HG03354 (cell line): Measurements from ENCODE around the gene RELL2.
A peak's percentile ranks its signal among the peaks of the same experiment; 100 is the strongest.

Experiments
- ATAC-seq: cut with Tn5 transposase; IDR thresholded peaks from one replicate; pipeline ENCODE4 v1.9.1; 2021; ENCODE audit warnings: mild to moderate bottlenecking; ENCODE audit not compliant: unreplicated experiment, poor library complexity, severe bottlenecking

Gene RELL2

DNA sequence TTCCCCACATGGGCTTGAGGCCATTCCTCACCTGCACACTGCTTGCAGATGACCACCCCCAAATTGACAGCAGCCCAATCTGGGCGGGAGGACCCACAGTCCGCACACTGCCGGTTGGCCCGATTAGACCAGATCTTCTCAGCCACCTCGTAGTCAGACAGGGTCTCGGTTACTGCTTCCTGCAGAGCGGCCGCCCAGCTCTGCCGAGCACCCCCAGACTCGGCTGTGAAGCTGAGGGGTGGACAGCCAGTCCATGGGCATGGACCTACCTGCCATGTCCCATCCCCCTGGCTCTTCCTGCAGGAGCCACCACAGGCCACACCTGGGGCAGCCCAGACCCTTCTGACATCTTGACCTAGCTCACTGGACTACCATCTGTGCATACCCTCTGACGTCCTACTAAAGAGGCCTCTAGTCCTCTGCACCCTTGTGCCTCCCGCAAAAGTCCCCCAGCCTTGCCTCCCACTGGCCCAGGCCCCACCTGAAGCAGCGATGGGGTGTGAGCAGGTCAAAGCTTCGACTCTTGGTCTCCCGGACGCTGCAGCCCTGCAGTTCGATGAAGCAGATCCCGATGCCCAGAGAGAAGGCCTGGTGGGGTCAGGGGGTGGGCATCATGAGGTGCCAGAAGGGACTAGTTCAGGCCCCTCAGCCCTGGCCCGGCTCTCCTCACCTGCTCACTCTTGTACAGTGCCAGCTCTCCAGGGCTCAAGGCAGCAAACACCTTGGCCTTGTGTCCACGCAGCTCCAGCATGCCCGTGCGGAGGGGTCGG is 35.5 kb downstream of the RELL2 start:
- no peak for ATAC-seq

- ATAC-seq = no peak
Measured at GRCh38 chr5:141672841-141673813, 36.3 kb downstream of the RELL2 start.

DNA sequence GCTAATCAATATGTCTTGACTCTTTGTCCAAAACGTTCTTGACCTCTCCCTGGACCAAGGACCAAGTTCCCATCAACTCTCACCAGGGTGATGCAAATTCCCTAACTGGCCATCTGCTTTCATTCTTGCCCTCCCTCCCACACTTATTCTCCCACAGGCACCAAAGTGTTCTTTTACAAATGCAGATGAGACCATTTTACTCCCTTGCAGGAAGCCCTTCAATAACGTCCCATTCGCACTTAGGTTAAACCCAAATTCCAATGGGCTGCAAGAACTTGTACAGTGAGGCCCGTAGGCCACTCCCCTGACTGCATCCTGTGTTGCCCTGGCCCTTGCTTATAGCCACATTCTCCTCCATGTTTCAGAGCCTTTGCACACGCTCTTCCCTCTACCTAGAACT is 38.0 kb downstream of the RELL2 start:
- no peak for ATAC-seq

GRCh38 chr5:141675672-141676071 is 38.9 kb downstream of the RELL2 start:
- ATAC-seq = no peak

DNA sequence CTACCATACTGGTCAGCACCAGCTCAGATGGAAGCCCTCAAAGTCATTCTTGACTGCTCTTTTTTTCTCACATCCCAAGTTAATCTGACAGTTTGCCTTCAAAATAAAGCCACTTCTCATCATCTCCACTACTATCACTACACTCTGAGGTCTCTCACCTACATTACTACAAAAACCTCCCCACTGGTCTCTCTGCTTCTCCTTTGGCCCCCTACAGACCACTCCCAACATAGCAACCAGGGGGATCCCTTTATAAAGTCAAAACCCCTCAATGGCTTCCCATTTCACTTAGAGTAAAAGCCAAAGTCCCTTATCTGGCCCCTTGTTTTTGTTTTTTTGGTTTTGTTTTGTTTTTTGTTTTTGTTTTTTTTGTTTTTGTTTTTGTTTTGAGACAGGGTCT is 40.6 kb downstream of the RELL2 start:
- ATAC-seq = peak; percentile 56

GRCh38 chr5:141680178-141680577 is 43.4 kb downstream of the RELL2 start:
- no peak for ATAC-seq

DNA sequence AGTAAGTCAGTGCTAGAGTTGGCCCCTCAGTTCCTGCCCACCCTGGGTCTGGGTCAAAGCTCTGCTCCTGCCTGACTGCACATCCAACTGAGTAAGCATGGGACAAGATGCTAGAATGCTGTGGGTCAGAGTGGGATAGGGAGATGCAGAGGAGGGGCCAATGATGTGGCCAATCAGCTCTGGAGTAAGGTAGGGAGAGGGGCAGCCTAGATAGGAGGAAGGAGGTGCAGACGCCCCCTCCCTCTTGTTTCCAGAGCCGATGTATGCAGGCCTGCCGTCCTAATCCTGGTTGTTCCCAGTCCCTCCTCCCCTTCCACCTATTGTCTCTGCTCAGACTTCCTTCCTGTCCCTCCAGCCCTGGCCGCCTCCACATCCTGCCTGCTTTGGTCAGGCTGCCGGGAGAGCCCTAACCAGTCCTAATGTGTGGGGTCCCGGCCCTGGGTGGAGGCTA is 44.0 kb downstream of the RELL2 start:
- ATAC-seq = no peak

DNA sequence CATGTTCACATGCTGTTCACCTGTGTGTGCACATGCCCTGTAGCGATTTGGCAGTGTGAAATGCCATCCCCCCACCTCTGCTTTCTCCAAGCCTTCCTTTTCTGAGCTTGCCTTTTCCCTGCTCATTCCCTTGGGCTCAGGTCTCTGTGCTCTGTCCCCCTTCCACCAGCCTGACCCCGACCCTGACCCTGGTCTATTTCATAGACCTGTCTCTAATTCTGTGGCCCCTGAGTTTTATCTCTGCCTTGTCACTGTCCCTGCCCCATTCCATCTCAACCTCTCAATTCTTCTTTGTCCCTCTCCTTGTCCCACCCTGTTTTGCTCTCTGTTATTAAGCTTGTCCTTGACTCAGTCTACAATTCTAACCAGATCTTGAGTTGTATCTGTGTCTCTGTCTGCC is 44.5 kb downstream of the RELL2 start:
- no peak for ATAC-seq

GRCh38 chr5:141681695-141682641 is 45.2 kb downstream of the RELL2 start, which contains the start of gene ARAP3:
TSS of gene ARAP3 (minus strand) at chr5:141682230. CDS start at chr5:141680486, 1,744 bp downstream.
- no peak for ATAC-seq

DNA sequence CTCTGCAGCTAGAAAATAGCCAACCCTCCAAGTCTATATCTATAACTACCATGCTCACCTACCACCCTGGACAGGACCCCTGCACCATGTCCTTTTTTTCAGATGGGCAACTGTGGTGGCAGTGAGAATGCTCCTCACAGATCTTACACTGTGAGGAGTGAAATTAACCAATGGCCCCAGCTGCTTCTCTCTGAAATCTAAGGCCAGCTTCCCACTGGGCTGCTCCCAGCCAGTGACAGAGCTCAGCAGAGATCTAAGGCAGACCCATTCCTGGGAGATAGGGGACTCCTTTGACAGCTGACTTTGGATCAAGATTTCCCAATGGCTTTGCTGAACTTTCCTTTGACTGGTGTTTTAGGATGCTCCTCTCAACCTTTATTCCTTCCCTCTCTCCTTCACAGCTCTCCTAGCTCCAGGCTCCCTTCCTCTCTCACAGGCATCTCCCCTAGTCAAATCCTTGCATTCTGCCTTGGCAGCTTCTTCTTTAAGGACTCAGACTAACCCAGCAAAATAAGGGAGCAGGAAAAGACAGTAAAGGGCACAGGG is 46.9 kb downstream of the RELL2 start:
- ATAC-seq = no peak

GRCh38 chr5:141685591-141685990 is 48.8 kb downstream of the RELL2 start:
- ATAC-seq = no peak

GRCh38 chr5:141686648-141687416 is 50.0 kb downstream of the RELL2 start:
- ATAC-seq = no peak
